ENCODE data around the gene AADACL4.
"Not testable (repeated sequence)": the region's sequence is repeated elsewhere in the genome, so short reads cannot be mapped to it uniquely, and the experiment has no call there.

Gene AADACL4

DNA sequence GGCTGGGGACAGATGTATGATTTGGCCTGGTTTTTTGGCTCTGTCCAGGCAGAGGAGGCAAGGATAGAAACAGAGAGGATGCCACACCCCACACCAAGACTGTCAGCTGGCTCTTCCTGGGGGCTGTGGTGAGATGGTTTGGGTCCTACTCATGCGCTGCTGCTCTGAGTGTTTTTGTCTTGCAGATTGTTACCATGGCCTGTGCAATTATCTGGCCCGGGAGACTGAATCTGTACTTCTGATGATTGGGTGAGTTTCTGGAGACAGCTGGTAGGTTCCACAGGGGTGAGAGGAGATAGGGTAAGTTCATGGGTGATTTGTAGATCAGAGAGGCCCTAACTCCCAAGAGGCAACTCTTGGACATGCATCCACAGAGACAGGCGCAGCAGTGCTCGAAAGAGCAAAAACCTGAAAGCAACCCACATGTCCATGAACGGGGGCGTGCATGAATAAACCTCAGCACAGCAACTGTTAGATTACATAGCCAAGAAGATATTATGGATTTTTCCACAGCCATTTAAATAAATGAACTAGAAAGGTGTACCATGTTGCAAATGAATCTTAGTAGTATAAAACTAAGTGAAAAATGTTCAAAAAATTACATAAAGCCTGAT is 17.8 kb downstream of the AADACL4 start:
- DNase-seq: no peak

DNA sequence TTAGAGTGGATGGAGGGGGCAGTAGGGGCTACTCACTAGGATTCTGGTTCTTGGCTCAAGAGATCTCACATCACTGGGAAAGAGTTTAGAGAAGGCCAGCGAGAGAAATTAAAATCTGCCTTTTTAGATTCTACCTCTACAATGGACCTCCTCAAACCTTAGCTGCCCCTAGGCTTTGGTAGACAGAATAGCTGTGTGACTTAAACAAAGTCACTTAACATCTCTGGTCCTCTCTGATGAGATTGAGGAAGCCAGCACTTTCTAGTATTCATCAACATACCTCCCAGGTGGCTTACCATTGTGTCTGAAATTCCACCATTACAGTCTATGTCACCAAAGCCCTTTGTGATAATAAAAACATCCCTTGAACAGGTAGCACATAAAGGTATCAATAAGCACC is 18.7 kb downstream of the AADACL4 start:
- no peak for DNase-seq

DNA sequence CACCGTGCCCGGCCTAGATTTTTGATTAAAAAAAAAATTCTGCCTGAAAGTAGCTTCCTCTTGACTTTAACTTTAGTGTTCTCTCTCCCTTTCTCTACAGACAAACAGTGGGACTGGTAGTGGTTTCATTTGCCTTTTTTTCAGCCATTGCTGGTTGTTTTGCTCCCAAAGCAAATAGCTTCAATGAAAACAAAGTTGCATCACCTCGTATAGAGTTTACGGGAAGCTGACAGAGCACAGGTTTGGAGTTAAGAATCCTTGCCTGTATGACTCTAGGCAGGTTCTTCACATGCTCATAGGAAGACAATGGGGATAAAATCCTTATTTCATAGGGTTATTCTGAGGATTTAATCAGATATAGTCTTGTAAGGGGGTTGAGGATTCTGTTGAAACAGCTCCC is 21.6 kb downstream of the AADACL4 start:
- DNase-seq: no peak

DNA sequence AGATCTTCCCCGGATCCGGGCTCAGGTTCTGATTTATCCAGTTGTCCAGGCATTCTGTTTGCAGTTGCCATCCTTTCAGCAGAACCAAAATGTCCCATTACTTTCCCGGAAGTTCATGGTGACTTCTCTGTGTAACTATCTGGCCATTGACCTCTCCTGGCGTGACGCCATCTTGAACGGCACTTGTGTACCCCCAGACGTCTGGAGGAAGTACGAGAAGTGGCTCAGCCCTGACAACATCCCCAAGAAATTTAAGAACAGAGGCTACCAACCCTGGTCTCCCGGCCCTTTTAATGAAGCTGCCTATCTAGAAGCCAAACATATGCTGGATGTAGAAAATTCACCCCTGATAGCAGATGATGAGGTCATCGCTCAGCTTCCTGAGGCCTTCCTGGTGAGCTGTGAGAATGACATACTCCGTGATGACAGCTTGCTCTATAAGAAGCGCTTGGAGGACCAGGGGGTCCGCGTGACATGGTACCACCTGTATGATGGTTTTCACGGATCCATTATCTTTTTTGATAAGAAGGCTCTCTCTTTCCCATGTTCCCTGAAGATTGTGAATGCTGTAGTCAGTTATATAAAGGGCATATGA is 22.4 kb downstream of the AADACL4 start:
- no peak for DNase-seq

DNA sequence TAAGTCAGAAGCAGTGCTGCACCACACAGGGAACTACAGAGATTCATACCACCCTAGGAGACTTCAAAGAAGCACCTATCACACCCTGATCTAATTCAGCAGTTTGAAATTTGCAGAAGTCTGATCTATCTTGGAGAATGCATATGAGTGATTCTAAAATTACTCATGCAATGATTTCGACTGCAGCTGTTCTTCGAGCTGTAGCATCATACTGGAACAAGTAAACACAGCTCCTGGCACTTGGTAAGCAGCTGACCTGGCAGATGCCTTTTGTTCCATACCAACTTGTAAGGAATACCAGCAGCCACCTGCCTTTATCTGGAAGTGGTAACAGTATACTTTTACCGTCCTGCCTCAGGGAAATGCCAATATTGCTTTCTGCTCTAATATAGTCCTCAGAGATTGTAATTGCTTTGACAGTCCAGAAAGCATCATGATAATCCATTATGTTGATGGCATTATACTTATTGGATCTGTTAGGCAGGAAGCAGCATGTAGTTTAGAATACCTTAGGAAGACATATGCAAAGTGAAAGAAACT is 25.7 kb downstream of the AADACL4 start:
- DNase-seq: no peak

DNA sequence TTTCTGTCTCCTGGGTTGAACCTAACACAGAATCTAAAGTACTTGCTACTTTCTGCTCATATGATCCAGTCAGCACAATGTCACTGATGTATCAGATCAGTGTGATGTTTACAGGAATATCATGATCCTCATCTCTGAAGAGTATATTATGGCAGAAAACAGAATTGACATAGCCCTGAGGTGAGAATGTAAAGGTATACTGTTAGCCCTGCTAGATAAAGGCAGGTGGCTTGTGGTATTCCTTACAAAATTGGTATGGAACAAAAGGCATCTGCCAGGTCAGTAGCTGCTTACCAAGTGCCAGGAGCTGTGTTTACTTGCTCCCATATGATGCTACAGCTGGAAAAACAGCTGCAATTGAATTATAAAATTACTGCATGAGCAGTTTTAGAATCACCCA is 30.5 kb downstream of the AADACL4 start:
- DNase-seq: no peak

DNA sequence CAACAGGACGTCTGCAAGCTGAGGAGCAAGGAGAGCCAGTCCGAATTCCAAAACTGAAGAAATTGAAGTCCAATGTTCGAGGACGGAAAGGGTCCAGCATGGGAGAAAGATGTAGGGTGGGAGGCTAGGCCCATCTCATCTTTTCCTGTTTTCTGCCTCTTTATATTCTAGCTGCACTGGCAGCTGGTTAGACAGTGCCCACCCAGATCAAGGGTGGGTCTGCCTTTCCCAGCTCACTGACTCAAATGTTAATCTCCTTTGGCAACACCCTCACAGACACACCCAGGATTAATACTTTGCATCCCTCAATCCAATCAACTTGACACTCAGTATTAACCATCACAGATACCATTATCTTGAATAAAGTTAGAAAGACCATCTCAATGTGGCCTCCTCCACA is 32.2 kb downstream of the AADACL4 start:
- not testable (repeated sequence) for DNase-seq

DNA sequence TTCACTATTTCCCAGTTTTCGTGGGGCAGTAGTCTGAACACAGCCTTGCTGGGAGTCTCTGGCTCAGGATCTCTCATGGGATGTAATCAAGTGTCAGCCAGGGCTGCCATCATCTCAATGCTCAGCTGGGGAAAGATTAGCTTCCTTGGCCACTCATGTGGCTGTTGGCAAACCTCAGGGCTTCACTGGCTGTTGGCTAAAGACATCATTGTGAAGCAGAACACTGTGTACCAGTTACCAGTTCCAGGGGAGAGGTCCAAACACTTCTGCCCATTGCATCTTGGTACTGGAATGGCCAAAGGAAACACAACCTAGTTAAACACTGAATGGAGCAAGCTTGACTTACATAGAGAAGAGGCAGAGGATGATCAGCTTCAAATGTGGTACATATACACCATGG is 33.7 kb downstream of the AADACL4 start:
- no peak for DNase-seq

DNA sequence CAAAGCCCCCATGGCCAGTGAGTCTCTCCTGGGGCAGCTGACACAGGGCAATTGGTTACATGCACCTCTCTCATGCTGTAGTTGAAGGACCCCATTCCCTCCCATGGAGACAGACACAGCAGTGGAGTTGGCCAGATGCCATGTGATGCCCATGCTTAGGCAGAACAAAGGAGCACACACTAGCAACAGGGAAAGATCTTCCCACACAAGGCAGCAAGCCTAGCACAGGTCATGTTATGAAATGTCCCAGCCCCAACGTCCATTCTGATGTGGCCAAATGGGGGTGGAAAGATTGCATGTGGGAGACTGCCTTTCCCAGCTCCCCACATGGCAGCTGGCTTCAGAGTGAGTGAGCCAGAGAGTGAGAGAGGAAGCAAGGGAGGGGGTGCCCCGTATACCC is 34.5 kb downstream of the AADACL4 start:
- DNase-seq: no peak

DNA sequence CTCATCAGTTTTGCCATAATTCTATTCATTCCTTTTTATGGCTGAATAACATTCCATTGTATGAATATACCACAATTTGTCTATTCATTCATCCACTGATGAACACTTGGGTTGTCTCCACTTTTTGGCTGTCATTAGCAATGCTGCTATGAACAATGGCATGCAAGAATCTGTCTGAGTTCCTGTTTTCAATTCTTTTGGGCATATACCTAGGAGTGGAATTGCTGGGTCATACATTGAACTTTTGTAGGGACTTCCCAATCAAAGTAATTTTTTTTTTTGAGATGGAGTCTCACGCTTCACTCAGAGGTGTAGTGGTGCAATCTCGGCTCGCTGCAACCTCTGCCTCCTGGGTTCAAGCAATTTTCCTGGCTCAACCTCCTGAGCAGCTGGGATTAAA is 34.9 kb downstream of the AADACL4 start:
- DNase-seq: no peak

DNA sequence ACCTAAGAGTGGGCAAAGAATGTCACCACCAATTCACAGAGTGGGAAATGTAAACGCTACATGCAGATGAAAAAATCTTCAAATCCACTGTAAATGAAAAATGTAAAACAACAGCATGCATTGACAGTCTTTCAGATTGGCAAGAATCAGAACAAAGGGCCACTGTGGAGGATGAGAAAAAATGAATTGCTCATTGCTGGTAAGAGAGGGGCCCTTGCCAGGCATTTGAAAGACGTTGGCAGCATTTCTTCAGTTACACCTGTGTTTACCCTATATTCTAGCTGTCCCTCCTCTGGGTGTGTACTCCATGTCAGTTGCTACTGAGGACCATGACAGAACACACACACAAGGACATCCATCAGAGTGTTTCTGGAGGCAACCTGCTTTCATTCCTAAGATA is 46.3 kb downstream of the AADACL4 start:
- DNase-seq: no peak

DNA sequence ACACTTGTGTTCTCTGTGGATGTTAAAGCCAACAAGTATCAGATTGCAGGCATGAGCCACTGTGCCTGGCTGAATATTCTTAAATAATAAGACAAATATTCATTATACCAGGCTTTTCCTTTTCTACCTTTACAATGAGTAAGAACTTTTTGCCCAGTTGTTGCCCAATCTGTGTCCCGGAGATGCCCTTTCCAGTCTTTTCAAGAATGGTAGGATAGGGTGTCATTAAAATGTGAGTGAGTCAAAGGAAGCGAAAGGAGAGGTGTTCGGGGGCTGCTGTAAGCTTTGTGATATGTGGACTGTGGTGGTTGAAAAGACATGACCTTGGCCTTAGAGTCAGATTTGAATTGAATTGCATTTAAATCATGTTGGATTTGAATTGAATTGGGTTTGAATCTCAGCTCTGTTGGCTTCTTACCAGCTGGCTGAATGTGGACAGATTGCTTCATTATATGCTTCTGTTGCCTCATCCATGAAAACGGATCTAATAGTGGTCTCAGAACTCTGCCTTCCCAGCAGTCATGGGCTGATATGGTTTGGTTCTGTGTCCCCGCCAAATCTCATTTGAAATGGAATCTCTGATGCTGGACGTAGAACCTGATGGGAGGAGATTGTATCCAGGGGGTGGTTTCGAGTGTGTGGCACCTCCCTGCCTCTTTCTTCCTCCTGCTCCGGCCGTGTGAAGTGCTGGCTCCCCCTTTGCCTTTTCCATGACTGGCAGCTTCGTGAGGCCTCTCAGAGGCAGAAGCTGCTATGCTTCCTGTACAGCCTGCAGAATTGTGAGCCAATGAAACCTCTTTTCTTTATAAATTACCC is 49.3 kb downstream of the AADACL4 start:
- DNase-seq: no peak

DNA sequence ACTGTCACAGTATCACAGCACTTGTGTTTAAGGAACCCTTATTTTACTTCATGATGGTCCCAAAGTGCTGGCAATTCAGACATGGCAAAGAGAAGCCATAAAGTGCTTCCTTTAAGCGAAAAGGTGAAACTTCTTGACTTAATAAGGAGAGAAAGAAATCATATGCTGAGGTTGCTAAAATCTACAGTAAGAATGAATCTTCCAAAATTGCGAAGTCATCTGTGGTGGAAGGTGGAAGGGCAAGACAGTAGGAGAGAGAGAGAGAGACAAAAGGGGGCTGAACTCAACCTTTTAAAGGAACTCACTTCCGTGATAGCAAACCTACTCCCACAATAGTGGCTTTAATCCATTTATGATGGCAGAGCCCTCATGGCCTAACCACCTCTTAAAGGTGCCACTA is 52.8 kb downstream of the AADACL4 start:
- no peak for DNase-seq

DNA sequence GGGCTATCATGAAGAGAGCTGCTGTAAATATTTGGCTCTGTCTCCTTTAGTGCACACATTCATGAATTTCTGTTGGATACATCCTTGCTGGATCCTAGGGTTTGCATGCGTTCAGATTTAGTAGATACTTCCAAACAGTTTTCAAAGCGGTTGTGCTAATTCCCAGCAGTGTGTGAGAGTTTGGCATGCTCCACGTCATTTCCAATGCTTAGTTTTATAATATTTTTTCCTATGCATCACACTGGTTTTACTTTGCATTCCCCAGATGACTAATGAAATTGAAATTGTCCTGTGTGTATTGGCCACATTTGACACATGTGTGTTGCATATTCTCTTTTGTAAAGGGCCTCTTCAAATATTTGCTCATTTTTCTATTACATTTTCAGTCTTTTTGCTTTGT is 53.5 kb downstream of the AADACL4 start:
- no peak for DNase-seq

DNA sequence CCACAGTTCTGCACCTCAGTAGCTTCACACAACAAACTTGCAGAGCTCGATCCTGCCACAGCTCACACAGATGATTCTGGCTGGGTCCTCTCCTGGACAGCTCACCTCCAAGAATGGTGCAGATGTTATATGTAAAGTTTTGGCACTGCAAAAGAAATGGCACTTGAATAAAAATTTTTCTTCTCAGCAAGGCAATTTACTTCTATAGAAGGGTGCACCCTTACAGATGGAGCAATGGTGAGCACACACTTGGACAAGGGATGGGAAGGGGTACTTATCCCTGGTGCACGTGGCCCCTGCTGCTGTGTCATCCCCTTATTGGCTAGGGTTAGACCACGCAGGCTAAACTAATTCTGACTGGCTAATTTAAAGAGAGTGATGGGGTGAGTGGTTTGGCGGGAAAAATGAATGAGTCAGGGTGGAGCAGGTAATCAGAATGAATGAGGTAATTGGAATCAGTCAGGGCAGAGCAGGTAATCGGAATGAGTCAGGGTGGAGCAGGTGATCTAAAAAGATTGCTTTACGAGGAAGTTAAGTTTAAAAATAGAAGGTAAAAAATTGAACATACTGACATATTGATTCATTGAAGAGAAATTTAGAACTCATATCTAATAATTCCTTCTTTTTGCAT is 60.1 kb downstream of the AADACL4 start:
- DNase-seq: no peak

DNA sequence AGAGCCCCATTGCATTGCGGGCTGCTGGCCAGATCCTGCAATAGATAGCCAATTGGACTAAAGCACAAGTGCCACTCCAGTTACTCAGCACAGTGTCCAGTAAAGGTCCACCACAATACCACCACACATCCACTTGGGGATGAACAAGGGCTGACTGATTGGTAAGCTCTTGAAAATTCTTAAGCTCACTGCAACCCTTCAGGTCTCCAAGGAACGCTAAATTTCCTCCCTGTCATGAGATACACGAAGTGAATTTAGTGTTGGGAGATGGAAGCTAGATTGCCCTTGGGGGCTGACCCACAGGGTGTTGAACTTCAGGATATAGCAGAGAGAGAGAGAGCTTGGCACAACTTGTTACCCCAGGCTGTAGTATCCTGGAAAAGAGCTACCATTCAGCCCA is 62.2 kb downstream of the AADACL4 start:
- DNase-seq: no peak

DNA sequence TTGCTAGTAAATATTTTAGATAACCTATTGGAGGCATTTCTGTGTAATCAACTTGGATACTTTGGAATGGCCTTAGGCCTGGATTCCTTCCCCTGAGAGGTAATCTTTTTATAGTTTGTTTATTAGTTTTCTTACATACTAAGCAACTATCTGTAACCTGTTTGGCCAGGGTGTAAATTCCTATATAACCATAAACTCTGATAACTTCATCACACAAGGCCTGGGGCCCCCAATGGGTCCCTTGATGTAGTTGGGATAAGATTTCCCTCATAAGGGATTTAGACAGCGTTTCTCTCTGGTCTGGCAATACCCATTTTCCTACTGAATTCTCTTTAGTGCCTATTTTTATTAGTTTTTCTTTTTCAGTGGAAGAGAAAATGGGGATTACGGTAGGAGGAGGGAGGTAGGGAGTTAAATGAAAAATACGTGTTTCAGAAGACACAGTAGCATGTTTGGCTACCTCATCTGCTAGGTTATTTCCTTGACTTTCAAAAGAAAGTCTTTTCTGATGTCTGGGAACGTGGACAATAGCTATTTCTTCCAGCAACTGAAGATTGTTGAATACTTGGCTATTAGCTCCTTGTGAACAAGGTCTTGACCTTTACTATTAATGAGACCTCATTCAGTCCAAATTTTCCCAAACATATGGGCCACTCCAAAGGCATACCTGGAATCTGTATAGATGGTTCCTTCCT is 64.7 kb downstream of the AADACL4 start:
- DNase-seq: no peak

DNA sequence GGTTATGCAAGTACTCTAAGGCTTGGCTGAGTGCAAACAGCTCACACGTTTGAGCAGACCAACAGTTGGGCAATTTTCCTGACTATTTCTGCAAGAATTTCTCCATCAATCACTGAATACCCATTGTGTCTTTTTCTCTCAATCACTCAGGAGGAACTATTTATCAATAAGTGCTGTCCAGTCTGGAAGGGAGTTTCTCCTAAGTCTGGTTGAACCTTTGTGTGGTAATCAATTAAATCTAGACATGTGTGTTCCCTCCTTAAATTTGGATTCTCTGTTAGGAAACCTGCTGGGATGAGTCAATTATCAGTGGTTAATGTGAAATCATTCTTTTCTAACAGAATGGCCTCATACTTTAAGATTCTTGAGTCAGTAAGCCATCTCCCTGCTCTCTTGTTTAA is 65.2 kb downstream of the AADACL4 start:
- no peak for DNase-seq

DNA sequence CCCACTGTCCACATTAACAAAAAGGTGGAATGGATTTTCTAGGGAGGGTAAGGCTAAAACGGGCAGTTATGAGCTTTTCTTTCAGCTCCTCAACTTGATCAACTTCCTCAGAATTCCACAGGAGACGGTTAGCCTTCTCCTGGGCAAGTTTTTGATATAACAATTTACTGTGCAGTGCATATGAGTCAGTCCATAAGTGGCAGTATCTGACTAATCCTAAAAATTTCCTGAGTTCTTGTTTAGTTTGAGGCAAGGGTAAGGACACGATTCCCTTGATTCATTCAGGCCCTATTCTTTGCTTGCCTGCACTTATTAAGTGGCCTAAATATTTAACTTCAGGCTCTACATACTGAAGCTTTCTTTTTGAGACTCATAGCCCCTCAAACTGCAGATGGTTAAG is 65.8 kb downstream of the AADACL4 start:
- DNase-seq: no peak

DNA sequence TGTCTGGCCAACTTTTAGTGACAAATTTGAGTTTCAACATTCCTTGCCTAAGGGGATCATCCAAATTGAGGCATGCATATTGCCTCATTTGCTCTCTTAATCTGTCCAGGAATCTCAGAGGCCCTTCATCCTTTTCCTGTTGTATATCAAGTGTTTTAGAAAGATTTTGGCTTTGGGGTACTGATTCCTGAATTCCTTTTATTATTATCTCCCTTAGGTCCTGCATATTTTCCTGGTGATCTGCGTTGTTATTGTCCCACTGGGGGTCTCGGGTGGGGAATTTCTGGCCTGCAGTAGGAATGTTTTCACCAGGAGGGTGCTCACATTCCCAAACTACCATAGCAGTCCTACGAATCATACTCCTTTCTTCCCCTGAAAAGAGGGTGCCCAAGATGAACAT is 67.7 kb downstream of the AADACL4 start:
- DNase-seq: no peak

DNA sequence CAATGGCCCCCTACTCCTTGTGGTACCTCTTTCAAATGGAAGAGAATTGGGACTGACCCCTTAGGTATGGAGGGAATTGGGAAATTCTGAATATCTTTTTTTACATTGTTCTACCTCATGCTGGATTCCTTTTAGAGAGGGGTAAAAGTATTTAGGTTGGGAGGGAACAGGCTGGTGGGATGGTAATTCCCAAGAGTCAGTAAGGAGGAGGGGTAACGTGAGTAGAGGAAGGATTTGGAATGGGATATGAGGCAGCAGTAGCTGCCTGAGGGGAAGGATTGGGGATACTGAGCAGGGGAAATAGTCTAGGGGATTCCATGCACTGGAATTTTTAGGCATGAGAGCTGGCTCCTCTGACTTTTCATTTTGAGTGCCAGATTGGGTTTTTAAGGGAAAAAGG is 68.2 kb downstream of the AADACL4 start:
- DNase-seq: no peak

DNA sequence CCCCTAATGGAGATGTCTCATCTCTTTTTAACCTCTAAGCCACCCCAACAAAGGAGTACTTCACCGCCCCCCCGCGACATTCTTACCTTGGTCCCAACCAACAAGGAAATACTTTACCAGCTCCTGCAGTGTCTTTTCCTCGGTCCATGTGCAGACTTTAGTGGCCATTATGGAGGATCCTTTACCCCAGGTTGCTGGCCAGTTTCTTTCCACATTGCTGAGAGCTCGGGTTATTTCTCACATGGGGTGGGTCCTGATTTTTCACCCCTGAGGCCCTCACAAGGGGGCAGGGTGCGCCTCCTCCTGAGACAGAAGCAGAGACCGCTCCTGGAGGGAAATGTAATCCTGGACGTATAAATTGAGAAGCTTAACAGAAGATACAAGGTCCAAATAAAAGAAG is 69.0 kb downstream of the AADACL4 start:
- no peak for DNase-seq

DNA sequence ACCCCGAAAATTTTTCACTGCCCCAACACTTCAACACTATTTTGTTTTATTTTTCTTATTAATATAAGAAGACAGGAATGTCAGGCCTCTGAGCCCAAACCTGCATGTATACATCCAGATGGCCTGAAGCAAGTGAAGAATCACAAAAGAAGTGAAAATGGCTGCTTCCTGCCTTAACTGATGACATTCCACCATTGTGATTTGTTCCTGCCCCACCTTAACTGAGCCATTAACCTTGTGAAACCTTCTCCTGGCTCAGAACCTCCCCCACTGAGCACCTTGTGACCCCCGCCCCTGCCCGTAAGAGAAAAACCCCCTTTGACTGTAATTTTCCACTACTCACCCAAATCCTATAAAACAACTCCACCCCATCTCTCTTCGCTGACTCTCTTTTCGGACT is 69.8 kb downstream of the AADACL4 start:
- DNase-seq: not testable (repeated sequence)

All from CD4-positive, alpha-beta T cell treated with Interleukin-10 for 1 hour (primary cell).